Tibial artery (tissue), 4 donors: ENCODE data around the gene ACTN4.

Source experiments
- DNase-seq, 2 donors: peaks; one replicate each; pipeline ENCODE4 v3.0.0-alpha.2; 2019
- H3K27ac ChIP-seq, 2 donors: fragments of 200-600 bp; sonication (generic) in 1 of 2; 1 replicate in 1 of 2; 2 replicates in 1 of 2; pipeline ENCODE4 v1.5.1; 2018 to 2019; ENCODE audit warnings: mild to moderate bottlenecking in 1 of 2
- H3K27me3 ChIP-seq, 2 donors: fragments of 200-600 bp; sonication (generic) in 1 of 2; one replicate each; pipeline versions ENCODE4 v1.5.1 to v1.6.0; 2016 to 2019
- H3K36me3 ChIP-seq, 3 donors: fragments of 200-600 bp; sonication (generic) in 2 of 3; one replicate each; pipeline ENCODE4 v1.5.1; 2016 to 2019; ENCODE audit warnings: mild to moderate bottlenecking in 2 of 3
- H3K4me1 ChIP-seq, 4 donors: fragments of 200-600 bp; sonication (generic) in 2 of 4; 1 replicate in 3 of 4; 2 replicates in 1 of 4; pipeline ENCODE4 v1.5.1; 2016 to 2019
- H3K4me3 ChIP-seq, 2 donors: fragments of 200-600 bp; sonication (generic) in 1 of 2; 1 replicate in 1 of 2; 2 replicates in 1 of 2; pipeline ENCODE4 v1.5.1; 2018 to 2019; ENCODE audit warnings: mild to moderate bottlenecking in 2 of 2
- H3K9me3 ChIP-seq, 3 donors: fragments of 200-600 bp; sonication (generic) in 1 of 3; one replicate each; pipeline ENCODE4 v1.5.1; 2016 to 2019
- CTCF ChIP-seq, 2 experiments: fragments of 200-600 bp in 1 of 2; fragments of 450-650 bp in 1 of 2; IDR thresholded peaks; one replicate each; pipeline ENCODE4 v1.5.1; 2017 to 2019; ENCODE audit warnings: antibody characterized with exemption in 2 of 2, mild to moderate bottlenecking in 1 of 2, moderate library complexity in 1 of 2
- intact Hi-C: fragments of 100-400 bp; cut with DNase I; formaldehyde crosslinking; loops from one replicate; pipeline ENCODE4 v1.15.0; 2023; ENCODE audit warnings: low total_unique reads

Gene ACTN4

GRCh38 chr19:38702278-38702677 lies 54.8 kb downstream of the ACTN4 start:
- H3K27ac ChIP-seq: peak overlapping the region; percentile 91 to 94
- H3K4me1 ChIP-seq: peaks cover 0 to 100% (median 91%) of the 10 kb centered on the region in 4 donors
- no peak for TF ChIP-seq CTCF (IDR thresholded peaks at IDR 0.05)
- no peaks in the 10 kb centered on the region for H3K27me3 ChIP-seq
- H3K36me3 ChIP-seq: peaks cover 57 to 77% (median 72%) of the 10 kb centered on the region in 3 donors
- peak in 1 of 2 donors; percentile 82 for DNase-seq
- H3K4me3 ChIP-seq: no peak overlapping the region
- intact Hi-C loops: no loop called here
- H3K9me3 ChIP-seq: no peaks in the 10 kb centered on the region

GRCh38 chr19:38703509-38703908 lies 56.1 kb downstream of the ACTN4 start:
- Histone ChIP-seq H3K27ac (peak overlapping the region; percentile 91 to 94), H3K36me3 (peaks cover 70 to 85% (median 82%) of the 10 kb centered on the region in 3 donors), H3K27me3 (no peaks in the 10 kb centered on the region), H3K9me3 (no peaks in the 10 kb centered on the region), H3K4me3 (no peak overlapping the region), H3K4me1 (peaks cover 0 to 100% (median 91%) of the 10 kb centered on the region in 4 donors)
- intact Hi-C loops: no loop called here
- no peak for DNase-seq
- no peak for TF ChIP-seq CTCF (IDR thresholded peaks at IDR 0.05)

- peaks cover 80 to 95% (median 92%) of the 10 kb centered on the region in 3 donors for H3K36me3 ChIP-seq
- intact Hi-C loops: no loop called here
- DNase-seq: no peak
- no peaks in the 10 kb centered on the region for H3K27me3 ChIP-seq
- no peaks in the 10 kb centered on the region for H3K9me3 ChIP-seq
- H3K4me3 ChIP-seq: no peak overlapping the region
- H3K4me1 ChIP-seq: peaks cover 0 to 100% (median 91%) of the 10 kb centered on the region in 4 donors
- no peak for TF ChIP-seq CTCF (IDR thresholded peaks at IDR 0.05)
- peak overlapping the region; percentile 91 to 94 for H3K27ac ChIP-seq
Observed at GRCh38 chr19:38704488-38705026, 57.1 kb downstream of the ACTN4 start.

- H3K4me1 ChIP-seq: peaks cover 0 to 100% (median 91%) of the 10 kb centered on the region in 4 donors
- peak overlapping the region; percentile 91 to 94 for H3K27ac ChIP-seq
- H3K4me3 ChIP-seq: no peak overlapping the region
- intact Hi-C loops: no loop called here
- no peak for DNase-seq
- no peaks in the 10 kb centered on the region for H3K27me3 ChIP-seq
- peaks cover 88 to 98% (median 96%) of the 10 kb centered on the region in 3 donors for H3K36me3 ChIP-seq
- no peaks in the 10 kb centered on the region for H3K9me3 ChIP-seq
- no peak for TF ChIP-seq CTCF (IDR thresholded peaks at IDR 0.05)
Observed at GRCh38 chr19:38705197-38706019, 58.0 kb downstream of the ACTN4 start.

GRCh38 chr19:38706792-38707511 lies 59.5 kb downstream of the ACTN4 start:
- peaks cover 85 to 99% (median 96%) of the 10 kb centered on the region in 3 donors for H3K36me3 ChIP-seq
- intact Hi-C loops: no loop called here

More at GRCh38 chr19:38706792-38707511, 59.5 kb downstream of the ACTN4 start:
- no peak for DNase-seq
- H3K27me3 ChIP-seq: no peaks in the 10 kb centered on the region
- no peak for TF ChIP-seq CTCF (IDR thresholded peaks at IDR 0.05)
- peaks cover 0 to 100% (median 90%) of the 10 kb centered on the region in 4 donors for H3K4me1 ChIP-seq
- H3K27ac ChIP-seq: peak overlapping the region; percentile 91 to 94
- H3K9me3 ChIP-seq: no peaks in the 10 kb centered on the region
- H3K4me3 ChIP-seq: no peak overlapping the region
